ENCODE data around the gene FILIP1. TPM values are rescaled to one million over a fixed set of nuclear protein-coding genes. Genes with fewer than 3 reads are reported as not detected.

FILIP1 gene
- total and polyA plus RNA-seq, 2 donors: 25.5 to 43.7 TPM

DNA sequence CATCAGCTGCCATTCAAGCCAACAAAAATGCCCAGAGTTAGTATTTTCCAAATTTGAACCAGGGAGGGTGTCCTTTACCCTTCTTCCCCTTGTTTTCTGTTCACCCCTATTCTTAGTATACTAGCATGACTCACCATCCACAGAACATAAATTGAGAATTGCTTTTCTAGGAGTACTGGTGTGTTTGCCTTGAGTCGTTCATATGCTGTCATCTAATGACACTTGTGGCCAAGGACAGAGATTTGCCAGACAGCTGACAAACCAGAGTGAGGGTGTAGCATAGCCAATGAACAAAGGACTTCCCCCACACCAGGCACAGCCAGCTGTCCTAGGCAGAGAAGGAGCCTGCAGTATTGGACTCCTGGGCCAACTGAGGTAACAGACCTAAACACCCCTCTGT, 62.2 kb downstream of the FILIP1 start:
- WGBS: 10% methylated on average over 1 of the region's 1 CpG
- no peak overlapping the region for H3K27ac ChIP-seq (ENCODE audit: low read depth)
- no peaks in the 10 kb centered on the region for H3K4me1 ChIP-seq (ENCODE audit: insufficient read depth)
- DNase-seq (ENCODE audit: extremely low spot score): no peak
- H3K4me3 ChIP-seq (ENCODE audit: low read depth, low read length): no peak overlapping the region
- no peaks in the 10 kb centered on the region for H3K36me3 ChIP-seq (ENCODE audit: insufficient read depth)

DNA sequence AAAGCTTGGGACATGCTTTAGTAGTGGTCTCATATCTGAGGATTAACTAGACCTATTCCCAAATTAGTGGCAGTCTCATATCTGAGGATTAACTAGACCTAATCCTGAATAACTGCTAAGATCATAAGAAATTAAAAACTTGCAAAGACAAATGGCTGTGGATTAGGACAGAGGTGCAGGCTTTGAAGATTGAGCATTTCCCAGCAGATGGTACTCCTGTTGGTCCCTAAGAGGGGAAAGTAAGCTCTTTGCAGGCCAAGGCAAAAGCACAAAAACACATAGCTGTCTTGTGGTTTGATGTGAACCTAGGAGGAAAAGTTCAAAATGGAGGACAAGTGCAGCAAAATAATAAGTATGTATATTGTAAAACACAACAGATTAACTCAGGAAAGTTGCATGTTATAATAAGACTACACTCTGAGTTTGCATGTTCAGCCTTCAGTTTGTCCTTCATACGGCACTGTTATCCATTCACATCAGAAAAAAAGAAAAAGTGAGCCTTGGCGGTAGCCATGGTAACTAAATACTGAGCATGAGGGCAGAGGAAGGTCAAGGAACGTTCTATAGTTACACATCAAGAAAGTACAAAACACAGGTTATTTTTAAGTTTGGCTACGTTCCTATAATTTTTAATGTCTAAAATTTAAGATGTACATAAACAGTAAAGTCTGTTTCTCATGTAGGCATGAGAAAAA, 62.8 kb downstream of the FILIP1 start:
- H3K36me3 ChIP-seq (ENCODE audit: insufficient read depth): no peaks in the 10 kb centered on the region
- WGBS: 34% methylated on average over 4 of the region's 4 CpGs
- no peak overlapping the region for H3K4me3 ChIP-seq (ENCODE audit: low read depth, low read length)
- H3K4me1 ChIP-seq (ENCODE audit: insufficient read depth): no peaks in the 10 kb centered on the region
- H3K27ac ChIP-seq (ENCODE audit: low read depth): no peak overlapping the region
- DNase-seq (ENCODE audit: extremely low spot score): no peak

DNA sequence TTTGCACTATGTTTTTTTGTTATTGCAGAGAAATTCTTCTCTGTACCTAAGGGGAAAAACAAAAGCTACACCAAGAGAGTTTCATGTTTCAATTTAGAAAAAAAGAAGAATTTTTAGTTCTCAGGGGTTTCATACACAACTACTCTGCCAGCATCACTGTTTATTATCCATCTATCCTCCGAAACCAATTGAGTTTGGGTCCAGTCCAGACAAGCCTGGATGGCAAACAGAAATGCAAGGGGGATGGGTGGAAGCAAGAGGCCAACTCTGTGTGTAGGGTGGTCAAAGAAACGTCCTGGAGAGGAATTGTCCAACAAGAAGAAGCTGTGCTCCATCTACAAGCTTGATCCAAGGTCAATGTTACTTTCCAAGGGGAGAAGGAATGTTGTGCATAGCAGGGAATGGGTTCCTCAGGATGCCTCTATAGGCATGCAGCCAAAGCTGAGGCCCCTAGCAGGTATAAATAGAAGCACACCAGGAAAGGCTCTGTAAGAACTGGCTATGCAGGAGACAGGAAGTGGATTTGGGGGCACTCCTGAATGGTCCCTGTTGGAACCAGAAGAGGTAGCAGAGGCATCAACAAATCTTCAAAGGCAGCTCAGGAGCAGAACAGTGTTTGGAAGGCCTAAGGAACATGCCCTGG, 64.4 kb downstream of the FILIP1 start:
- no peak for DNase-seq (ENCODE audit: extremely low spot score)

DNA sequence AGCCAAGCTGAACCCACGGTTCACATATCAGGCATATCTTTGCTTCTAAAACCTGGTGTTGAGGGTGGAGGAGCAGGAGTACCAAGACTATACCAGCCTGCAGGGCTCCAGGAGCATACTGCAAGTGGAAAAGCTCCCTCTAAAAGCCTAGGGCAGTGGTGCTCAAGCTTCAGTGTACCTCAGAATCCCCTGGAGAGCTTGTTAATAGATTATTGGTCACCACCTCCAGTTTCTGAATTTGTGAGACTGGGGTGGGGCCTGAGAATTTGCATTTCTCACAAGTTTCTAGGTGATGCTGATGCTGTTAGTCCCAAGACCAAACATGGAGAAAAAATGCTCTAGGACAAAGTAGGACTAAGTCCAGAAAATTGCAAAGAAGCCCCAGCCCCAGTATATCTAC, 65.4 kb downstream of the FILIP1 start:
- 65% methylated on average over 1 of the region's 1 CpG for WGBS

More for the DNA sequence above, 64.4 kb downstream of the FILIP1 start:
- Histone ChIP-seq H3K27ac (ENCODE audit: low read depth) (no peak overlapping the region), H3K36me3 (ENCODE audit: insufficient read depth) (no peaks in the 10 kb centered on the region), H3K4me3 (ENCODE audit: low read depth, low read length) (no peak overlapping the region), H3K4me1 (ENCODE audit: insufficient read depth) (no peaks in the 10 kb centered on the region)
- 42% methylated on average over 2 of the region's 2 CpGs for WGBS

DNA sequence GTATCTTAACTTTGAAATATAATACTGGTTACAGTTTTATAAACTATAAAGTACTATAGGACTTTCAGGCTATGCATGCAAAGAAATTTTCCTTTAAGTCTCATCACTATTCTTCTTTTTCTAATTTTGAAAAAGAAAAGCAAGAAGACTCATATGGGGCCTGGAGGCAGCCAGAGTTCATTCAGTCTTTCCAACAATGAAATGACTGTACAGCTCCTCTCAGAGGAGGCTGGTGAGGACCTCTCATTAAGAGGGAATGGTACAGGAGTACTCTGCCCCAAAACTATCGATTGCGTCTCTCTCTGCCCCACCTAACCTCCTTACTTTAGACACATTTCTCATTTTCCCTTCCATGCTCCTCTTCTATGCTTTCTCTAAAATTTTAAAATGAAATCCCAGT, 66.3 kb downstream of the FILIP1 start:
- DNase-seq (ENCODE audit: extremely low spot score): no peak
- no peak overlapping the region for H3K27ac ChIP-seq (ENCODE audit: low read depth)
- no peaks in the 10 kb centered on the region for H3K36me3 ChIP-seq (ENCODE audit: insufficient read depth)
- 97% methylated on average over 2 of the region's 2 CpGs for WGBS
- no peaks in the 10 kb centered on the region for H3K4me1 ChIP-seq (ENCODE audit: insufficient read depth)
- no peak overlapping the region for H3K4me3 ChIP-seq (ENCODE audit: low read depth, low read length)

More for the DNA sequence above, 65.4 kb downstream of the FILIP1 start:
- Histone ChIP-seq H3K4me3 (ENCODE audit: low read depth, low read length) (no peak overlapping the region), H3K36me3 (ENCODE audit: insufficient read depth) (no peaks in the 10 kb centered on the region), H3K27ac (ENCODE audit: low read depth) (no peak overlapping the region), H3K4me1 (ENCODE audit: insufficient read depth) (no peaks in the 10 kb centered on the region)
- no peak for DNase-seq (ENCODE audit: extremely low spot score)

DNA sequence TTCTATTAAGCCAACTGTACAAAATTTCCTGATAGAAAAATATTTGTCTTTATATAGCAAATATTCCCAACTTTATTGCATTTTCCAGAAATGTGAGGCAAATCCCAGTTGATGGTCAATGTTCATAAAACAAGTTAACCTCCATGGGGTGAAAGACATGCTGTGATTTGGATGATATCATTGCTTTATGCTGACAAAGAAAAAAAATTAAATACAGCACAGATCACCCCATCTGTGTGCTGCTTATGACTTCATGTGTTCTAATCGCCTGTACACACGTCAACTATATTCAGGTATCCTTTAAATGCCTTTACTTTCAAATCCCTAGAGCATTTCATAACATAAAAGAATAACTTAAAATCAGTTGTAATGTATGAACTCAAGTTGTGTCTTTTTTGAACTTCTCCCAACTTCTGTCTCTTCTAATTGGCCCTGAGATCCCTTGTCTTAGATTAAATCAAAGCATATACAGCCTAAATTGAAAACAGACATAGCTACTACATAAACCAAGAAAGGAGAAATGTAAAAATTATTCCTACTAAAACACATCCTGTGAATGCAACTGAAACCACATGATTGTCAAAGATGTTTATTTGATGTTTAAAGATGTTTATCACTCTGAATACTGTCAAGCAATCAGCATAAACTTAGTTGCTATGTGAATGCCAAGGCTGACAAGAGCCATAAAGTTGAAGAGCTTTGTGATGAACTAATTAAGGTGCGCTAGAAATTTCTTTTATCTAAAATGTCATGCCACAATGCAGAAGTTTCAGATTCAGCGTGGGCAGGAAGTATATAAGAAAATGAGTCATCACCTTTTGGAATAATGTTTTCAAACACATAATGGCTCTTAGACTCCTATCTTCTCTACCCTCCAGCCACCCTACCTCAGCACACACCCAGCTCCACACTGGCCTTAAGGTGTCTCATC, 68.7 kb downstream of the FILIP1 start:
- H3K4me1 ChIP-seq (ENCODE audit: insufficient read depth): no peaks in the 10 kb centered on the region
- 56% methylated on average over 4 of the region's 4 CpGs for WGBS
- no peak overlapping the region for H3K4me3 ChIP-seq (ENCODE audit: low read depth, low read length)
- DNase-seq (ENCODE audit: extremely low spot score): no peak
- no peak overlapping the region for H3K27ac ChIP-seq (ENCODE audit: low read depth)
- H3K36me3 ChIP-seq (ENCODE audit: insufficient read depth): no peaks in the 10 kb centered on the region

DNA sequence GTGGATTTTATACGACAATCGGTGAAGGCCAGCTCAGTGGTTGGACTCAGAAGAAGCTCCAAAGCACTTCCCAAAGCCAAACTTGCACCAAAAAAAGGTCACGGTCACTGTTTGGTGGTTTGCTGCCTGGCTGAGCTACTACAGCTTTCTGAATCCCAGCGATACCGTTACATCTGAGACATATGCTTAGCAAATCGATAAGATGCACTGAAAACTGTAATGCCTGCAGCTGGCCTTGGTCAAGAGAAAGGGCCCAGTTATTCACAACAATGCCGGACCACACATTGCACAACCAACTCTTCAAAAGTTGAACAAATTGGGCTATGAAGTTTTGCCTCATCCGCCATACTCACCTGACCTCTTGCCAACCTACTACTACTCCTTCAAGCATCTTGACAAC, 70.2 kb downstream of the FILIP1 start:
- Histone ChIP-seq H3K4me1 (ENCODE audit: insufficient read depth) (no peaks in the 10 kb centered on the region), H3K36me3 (ENCODE audit: insufficient read depth) (no peaks in the 10 kb centered on the region), H3K27ac (ENCODE audit: low read depth) (no peak overlapping the region), H3K4me3 (ENCODE audit: low read depth, low read length) (no peak overlapping the region)
- no peak for DNase-seq (ENCODE audit: extremely low spot score)
- WGBS: 86% methylated on average over 8 of the region's 8 CpGs

DNA sequence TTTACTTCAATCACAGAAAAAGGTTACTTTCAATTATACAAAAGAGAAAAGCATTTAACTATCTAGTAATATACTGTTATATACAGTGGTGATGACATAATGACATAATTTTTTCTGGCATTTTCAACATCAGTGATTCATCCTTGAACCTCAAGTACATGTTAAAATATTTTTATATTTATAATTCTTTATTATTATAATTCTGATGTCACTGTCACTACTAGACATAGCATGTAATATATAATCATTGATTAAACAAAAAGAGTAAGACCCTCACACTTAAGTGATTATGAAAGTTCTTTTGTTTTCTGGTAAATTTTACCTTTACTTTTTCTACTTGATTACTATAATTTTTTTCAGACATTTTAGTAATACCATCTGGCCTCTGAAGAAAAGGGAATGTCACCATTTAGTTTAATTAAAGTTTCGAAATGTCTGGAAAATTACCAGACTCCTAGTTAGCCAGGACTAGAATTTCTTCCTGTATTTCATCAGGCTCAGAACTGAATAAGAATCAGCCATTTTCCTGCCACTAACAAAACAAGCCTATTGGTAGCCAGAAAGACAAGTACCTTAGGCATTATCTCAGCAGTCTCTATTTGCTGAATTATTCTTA, 71.5 kb downstream of the FILIP1 start:
- no peak for DNase-seq (ENCODE audit: extremely low spot score)
- Histone ChIP-seq H3K4me3 (ENCODE audit: low read depth, low read length) (no peak overlapping the region), H3K4me1 (ENCODE audit: insufficient read depth) (no peaks in the 10 kb centered on the region), H3K27ac (ENCODE audit: low read depth) (no peak overlapping the region), H3K36me3 (ENCODE audit: insufficient read depth) (no peaks in the 10 kb centered on the region)
- WGBS: 60% methylated on average over 1 of the region's 1 CpG

DNA sequence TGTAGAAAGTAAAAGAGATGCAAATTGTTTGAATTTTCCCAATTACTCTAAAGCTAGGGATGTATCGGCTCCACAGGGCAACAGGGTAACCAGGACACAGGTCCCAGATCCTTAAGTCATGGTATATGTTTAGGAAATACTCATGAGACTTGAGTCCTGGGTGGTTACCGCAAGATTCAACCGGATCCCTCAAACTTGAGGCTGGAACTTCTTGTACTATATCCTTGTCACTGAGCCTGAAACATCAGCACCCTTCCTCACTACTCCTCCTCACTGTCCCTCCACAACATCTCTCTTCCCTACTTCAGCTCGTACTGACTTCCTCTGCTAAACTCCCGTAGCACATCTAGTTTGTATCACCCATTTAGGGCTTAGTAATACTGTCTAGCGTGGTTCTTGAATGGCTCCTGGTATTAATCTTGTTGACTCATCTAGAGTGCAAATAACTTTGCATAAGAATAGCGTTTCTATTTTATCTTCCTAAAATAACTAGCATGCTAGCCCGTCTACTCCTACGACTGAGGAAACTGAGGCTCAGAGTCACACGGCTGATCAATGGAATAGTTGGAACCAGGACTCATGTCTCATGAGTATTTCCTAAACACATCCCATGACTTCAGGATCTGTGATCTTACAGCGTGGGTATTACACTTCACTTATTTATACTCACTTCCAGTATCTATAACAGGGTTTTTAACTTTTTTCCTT, 72.1 kb downstream of the FILIP1 start:
- H3K4me3 ChIP-seq (ENCODE audit: low read depth, low read length): no peak overlapping the region
- WGBS: 87% methylated on average over 11 of the region's 11 CpGs
- H3K4me1 ChIP-seq (ENCODE audit: insufficient read depth): no peaks in the 10 kb centered on the region
- no peak for DNase-seq (ENCODE audit: extremely low spot score)
- H3K36me3 ChIP-seq (ENCODE audit: insufficient read depth): no peaks in the 10 kb centered on the region
- no peak overlapping the region for H3K27ac ChIP-seq (ENCODE audit: low read depth)

DNA sequence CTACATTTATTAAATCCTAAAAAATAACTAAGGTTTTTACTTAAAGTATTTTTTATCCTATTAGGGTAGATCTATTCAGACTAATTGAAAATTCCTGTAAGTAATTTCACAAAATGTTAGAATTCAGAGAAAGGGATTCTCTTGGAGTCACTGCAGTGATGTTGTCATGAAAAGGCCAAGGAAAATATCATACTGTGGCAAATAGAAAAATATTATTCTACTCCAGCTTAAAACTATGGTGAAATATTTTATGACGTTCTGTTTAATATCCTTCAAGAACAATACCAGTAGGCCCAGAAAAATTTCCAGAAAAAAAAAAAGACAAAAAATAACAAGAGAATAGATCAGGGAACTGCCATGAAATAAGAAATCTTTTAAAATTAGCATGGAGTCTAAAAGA, 73.6 kb downstream of the FILIP1 start:
- Histone ChIP-seq H3K36me3 (ENCODE audit: insufficient read depth) (no peaks in the 10 kb centered on the region), H3K4me1 (ENCODE audit: insufficient read depth) (no peaks in the 10 kb centered on the region), H3K4me3 (ENCODE audit: low read depth, low read length) (no peak overlapping the region), H3K27ac (ENCODE audit: low read depth) (no peak overlapping the region)
- DNase-seq (ENCODE audit: extremely low spot score): no peak
- WGBS: 64% methylated on average over 1 of the region's 1 CpG

DNA sequence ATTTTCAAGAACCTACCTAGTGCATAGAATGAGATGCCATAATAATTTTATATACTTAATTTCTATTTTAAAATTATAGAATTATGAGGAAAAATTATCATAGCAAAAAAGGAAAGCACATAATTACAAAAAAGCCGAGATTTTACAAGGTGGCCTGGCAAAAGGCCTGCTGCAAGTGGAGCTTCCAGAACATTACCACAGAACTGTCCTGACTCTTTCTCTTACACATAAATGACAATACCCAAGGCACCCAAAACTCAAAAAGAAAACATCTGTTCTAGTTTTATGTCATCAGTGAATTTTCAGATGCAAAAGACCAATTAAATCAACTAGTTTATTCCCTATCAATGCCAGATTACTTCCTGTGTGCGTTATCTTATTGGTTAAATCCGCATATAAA, 74.2 kb downstream of the FILIP1 start:
- H3K27ac ChIP-seq (ENCODE audit: low read depth): no peak overlapping the region
- WGBS: 73% methylated on average over 3 of the region's 3 CpGs
- no peaks in the 10 kb centered on the region for H3K4me1 ChIP-seq (ENCODE audit: insufficient read depth)

DNA sequence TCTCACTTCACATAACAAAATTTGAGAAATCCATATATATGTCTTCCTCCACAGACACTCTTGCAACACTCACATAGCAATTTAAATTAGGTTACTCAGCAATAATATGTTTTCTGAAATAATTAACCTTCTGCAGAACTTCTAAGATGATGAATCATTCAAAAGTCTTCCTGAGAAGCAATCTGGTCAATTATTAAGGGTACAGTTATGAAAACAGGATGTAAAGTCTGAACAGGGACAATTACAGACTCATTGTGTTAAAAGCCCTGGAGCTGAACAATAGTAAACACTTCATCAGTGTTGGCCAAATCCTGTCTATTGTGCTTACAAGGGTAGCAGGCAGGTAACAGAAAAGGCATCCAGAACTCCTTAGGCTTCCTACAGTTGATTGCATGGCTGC, 75.4 kb downstream of the FILIP1 start:
- DNase-seq (ENCODE audit: extremely low spot score): no peak
- H3K4me3 ChIP-seq (ENCODE audit: low read depth, low read length): no peak overlapping the region
- H3K4me1 ChIP-seq (ENCODE audit: insufficient read depth): no peaks in the 10 kb centered on the region
- H3K36me3 ChIP-seq (ENCODE audit: insufficient read depth): no peaks in the 10 kb centered on the region
- H3K27ac ChIP-seq (ENCODE audit: low read depth): no peak overlapping the region

More for the DNA sequence above, 74.2 kb downstream of the FILIP1 start:
- Histone ChIP-seq H3K36me3 (ENCODE audit: insufficient read depth) (no peaks in the 10 kb centered on the region), H3K4me3 (ENCODE audit: low read depth, low read length) (no peak overlapping the region)
- no peak for DNase-seq (ENCODE audit: extremely low spot score)

DNA sequence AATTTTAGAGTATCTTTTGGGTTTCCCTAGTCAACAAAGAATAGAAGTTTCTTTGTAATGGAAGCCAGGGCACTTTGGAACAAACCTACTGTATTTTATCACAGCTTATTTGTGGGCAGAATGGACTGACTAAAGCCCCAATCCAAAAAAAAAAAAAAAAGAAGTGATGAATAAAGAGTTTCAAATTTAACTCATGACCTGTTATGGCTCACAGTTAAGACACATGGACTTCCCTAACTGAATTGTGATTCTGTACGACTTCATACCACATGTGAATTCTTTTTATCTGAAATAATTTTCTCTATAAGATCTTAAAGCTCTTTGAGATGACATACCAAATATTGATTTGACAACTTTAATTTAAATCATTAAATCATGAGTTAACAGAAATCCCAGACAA, 77.2 kb downstream of the FILIP1 start:
- H3K4me3 ChIP-seq (ENCODE audit: low read depth, low read length): no peak overlapping the region
- no peak overlapping the region for H3K27ac ChIP-seq (ENCODE audit: low read depth)
- no peaks in the 10 kb centered on the region for H3K4me1 ChIP-seq (ENCODE audit: insufficient read depth)
- H3K36me3 ChIP-seq (ENCODE audit: insufficient read depth): no peaks in the 10 kb centered on the region
- WGBS: 57% methylated on average over 1 of the region's 1 CpG
- no peak for DNase-seq (ENCODE audit: extremely low spot score)

Data from urinary bladder (tissue), 4 donors.